GM13976 (cell line): ENCODE results near the gene FNBP1.
"Not testable (repeated sequence)": the region's sequence is repeated elsewhere in the genome, so short reads cannot be mapped to it uniquely, and the experiment has no call there.

Experiments
- DNase-seq: peaks from one replicate; pipeline ENCODE4 v3.0.0; 2012; ENCODE audit warnings: low spot score
- CTCF ChIP-seq: IDR thresholded peaks from 2 replicates; pipeline ENCODE4 v1.5.1; 2012; ENCODE audit warnings: borderline replicate concordance, mild to moderate bottlenecking; ENCODE audit not compliant: insufficient read depth; ENCODE audit errors: extremely low read depth, missing control alignments, control extremely low read depth
- in situ Hi-C: fragments of 300-500 bp; cut with MboI; formaldehyde crosslinking; loops from one replicate; pipeline ENCODE4 v1.12.0; 2022; ENCODE audit warnings: low sequenced_read_pairs, mixed read lengths, inconsistent platforms; ENCODE audit not compliant: unreplicated experiment

Gene FNBP1

GRCh38 chr9:129954868-129955550, 88.0 kb downstream of the FNBP1 start:
- in situ Hi-C loops = no loop called here
- DNase-seq = no peak
- TF ChIP-seq CTCF = no peak

- TF ChIP-seq CTCF = no peak
- no peak for DNase-seq
- in situ Hi-C loops = no loop called here
Measured at GRCh38 chr9:129953736-129954135, 89.3 kb downstream of the FNBP1 start.

GRCh38 chr9:129952337-129952736, 90.7 kb downstream of the FNBP1 start:
- in situ Hi-C loops = no loop called here
- DNase-seq = no peak
- TF ChIP-seq CTCF = no peak

GRCh38 chr9:129949821-129950220, 93.2 kb downstream of the FNBP1 start:
- DNase-seq = no peak
- no peak for TF ChIP-seq CTCF
- in situ Hi-C loops = no loop called here

- DNase-seq, in situ Hi-C loops: not testable (repeated sequence)
Measured at GRCh38 chr9:129948626-129949025, 94.4 kb downstream of the FNBP1 start.

GRCh38 chr9:129946246-129946995, 96.6 kb downstream of the FNBP1 start:
- DNase-seq = no peak
- in situ Hi-C loops = no loop called here
- TF ChIP-seq CTCF = no peak

- no peak for DNase-seq
- no peak for TF ChIP-seq CTCF
- in situ Hi-C loops = no loop called here
Measured at GRCh38 chr9:129945314-129945713, 97.7 kb downstream of the FNBP1 start.
